Measurements from ENCODE around the gene RFWD3.

GRCh38 chr16:74606521-74607309, 60.0 kb downstream of the RFWD3 start, which contains the start of gene GLG1:
- TF ChIP-seq, protein P1, sequence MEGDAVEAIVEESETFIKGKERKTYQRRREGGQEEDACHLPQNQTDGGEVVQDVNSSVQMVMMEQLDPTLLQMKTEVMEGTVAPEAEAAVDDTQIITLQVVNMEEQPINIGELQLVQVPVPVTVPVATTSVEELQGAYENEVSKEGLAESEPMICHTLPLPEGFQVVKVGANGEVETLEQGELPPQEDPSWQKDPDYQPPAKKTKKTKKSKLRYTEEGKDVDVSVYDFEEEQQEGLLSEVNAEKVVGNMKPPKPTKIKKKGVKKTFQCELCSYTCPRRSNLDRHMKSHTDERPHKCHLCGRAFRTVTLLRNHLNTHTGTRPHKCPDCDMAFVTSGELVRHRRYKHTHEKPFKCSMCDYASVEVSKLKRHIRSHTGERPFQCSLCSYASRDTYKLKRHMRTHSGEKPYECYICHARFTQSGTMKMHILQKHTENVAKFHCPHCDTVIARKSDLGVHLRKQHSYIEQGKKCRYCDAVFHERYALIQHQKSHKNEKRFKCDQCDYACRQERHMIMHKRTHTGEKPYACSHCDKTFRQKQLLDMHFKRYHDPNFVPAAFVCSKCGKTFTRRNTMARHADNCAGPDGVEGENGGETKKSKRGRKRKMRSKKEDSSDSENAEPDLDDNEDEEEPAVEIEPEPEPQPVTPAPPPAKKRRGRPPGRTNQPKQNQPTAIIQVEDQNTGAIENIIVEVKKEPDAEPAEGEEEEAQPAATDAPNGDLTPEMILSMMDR (IDR thresholded peaks at IDR 0.05), result peak in 1 of 7 experiments; percentile 4
- TF ChIP-seq POLR2AphosphoS5 (IDR thresholded peaks at IDR 0.05) (peak; percentile 63 to 97 (median 91)), EP300 (IDR thresholded peaks at IDR 0.05) (no peak)

Measured in stomach (tissue), 4 donors.